Uterus (tissue), 4 donors: ENCODE measurements around the gene SALL3. TPM values are rescaled to one million over a fixed set of nuclear protein-coding genes. Genes with fewer than 3 reads are reported as not detected.

Source experiments
- DNase-seq, 2 donors: peaks; one replicate each; pipeline ENCODE4 v3.0.0-alpha.2; 2019 to 2020
- H3K27ac ChIP-seq, 2 donors: fragments of 200-600 bp; sonication (generic); 1 replicate in 1 of 2; 2 replicates in 1 of 2; pipeline ENCODE4 v1.5.1; 2016 to 2018
- H3K27me3 ChIP-seq, 2 donors: fragments of 200-600 bp; sonication (generic); one replicate each; pipeline ENCODE4 v1.5.1; 2018 to 2019; ENCODE audit warnings: control low read depth in 1 of 2
- H3K36me3 ChIP-seq, 2 donors: fragments of 200-600 bp; sonication (generic); one replicate each; pipeline ENCODE4 v1.5.1; 2019; ENCODE audit warnings: control low read depth in 1 of 2
- H3K4me1 ChIP-seq, 2 donors: fragments of 200-600 bp; sonication (generic); one replicate each; pipeline ENCODE4 v1.5.1; 2018 to 2019; ENCODE audit warnings: control low read depth in 1 of 2
- H3K4me3 ChIP-seq, 2 donors: fragments of 200-600 bp; sonication (generic); 1 replicate in 1 of 2; 2 replicates in 1 of 2; pipeline ENCODE4 v1.5.1; 2018 to 2019; ENCODE audit warnings: mild to moderate bottlenecking in 1 of 2
- H3K9me3 ChIP-seq, 2 donors: fragments of 200-600 bp; sonication (generic); one replicate each; pipeline ENCODE4 v1.5.1; 2019; ENCODE audit warnings: control low read depth in 1 of 2
- CTCF ChIP-seq, 4 experiments: fragments of 200-600 bp in 2 of 4; fragments of 450-650 bp in 2 of 4; sonication (generic) in 2 of 4; IDR thresholded peaks; one replicate each; pipeline ENCODE4 v1.5.1; 2016 to 2019; ENCODE audit warnings: antibody characterized with exemption in 4 of 4, mild to moderate bottlenecking in 2 of 4, moderate library complexity in 1 of 4
- POLR2A ChIP-seq, 2 donors: fragments of 450-650 bp; IDR thresholded peaks; one replicate each; pipeline ENCODE4 v1.6.1; 2016; ENCODE audit warnings: antibody characterized with exemption in 2 of 2, mild to moderate bottlenecking in 1 of 2, moderate library complexity in 1 of 2
- intact Hi-C: fragments of 100-400 bp; cut with DNase I; formaldehyde crosslinking; loops from one replicate; pipeline ENCODE4 v1.15.1; 2023; ENCODE audit warnings: low total_unique reads
- total RNA-seq, 4 donors: library from RNA; depleted of rRNA in 3 of 4; stranded (reverse); fragments of >200 nt in 3 of 4; gene quantifications; one replicate each; pipeline versions ENCODE4 v1.1.0 to v1.2.4, GENCODE V29; 2014 to 2023
- donor health status: DM: yes; HTN: yes; CAD: no.

The SALL3 gene
- total RNA-seq, 4 donors from 2014 or later: 0.28 TPM; not detected in 3

GRCh38 chr18:78980279-78980771 is 707 bp downstream of the SALL3 start:
- H3K36me3 ChIP-seq: no peaks in the 10 kb centered on the region
- peaks cover 0 to 19% of the 10 kb centered on the region in 2 donors for H3K4me1 ChIP-seq
- H3K27ac ChIP-seq: no peak overlapping the region
- no peaks in the 10 kb centered on the region for H3K9me3 ChIP-seq
- TF ChIP-seq POLR2A (IDR thresholded peaks at IDR 0.05) (no peak), CTCF (IDR thresholded peaks at IDR 0.05) (no peak)
- no peak overlapping the region for H3K4me3 ChIP-seq
- peaks cover 0 to 68% of the 10 kb centered on the region in 2 donors for H3K27me3 ChIP-seq
- intact Hi-C loops: no loop called here
- DNase-seq: no peak

- Histone ChIP-seq H3K27me3 (peaks cover 0 to 68% of the 10 kb centered on the region in 2 donors), H3K9me3 (no peaks in the 10 kb centered on the region), H3K27ac (no peak overlapping the region), H3K4me3 (no peak overlapping the region), H3K36me3 (no peaks in the 10 kb centered on the region), H3K4me1 (peaks cover 0 to 19% of the 10 kb centered on the region in 2 donors)
- TF ChIP-seq CTCF (IDR thresholded peaks at IDR 0.05): no peak
- TF ChIP-seq POLR2A (IDR thresholded peaks at IDR 0.05): no peak
- no peak for DNase-seq
- intact Hi-C loops: no loop called here
Measured at GRCh38 chr18:78980777-78981380, 1.3 kb downstream of the SALL3 start.

- Histone ChIP-seq H3K4me3 (no peak overlapping the region), H3K36me3 (no peaks in the 10 kb centered on the region), H3K27ac (no peak overlapping the region), H3K9me3 (no peaks in the 10 kb centered on the region), H3K27me3 (peaks cover 0 to 68% of the 10 kb centered on the region in 2 donors), H3K4me1 (peaks cover 0 to 19% of the 10 kb centered on the region in 2 donors)
- no peak for TF ChIP-seq POLR2A (IDR thresholded peaks at IDR 0.05)
- TF ChIP-seq CTCF (IDR thresholded peaks at IDR 0.05): no peak
- intact Hi-C loops: no loop called here
- no peak for DNase-seq
Measured at GRCh38 chr18:78981394-78981831, 1.8 kb downstream of the SALL3 start.

DNA sequence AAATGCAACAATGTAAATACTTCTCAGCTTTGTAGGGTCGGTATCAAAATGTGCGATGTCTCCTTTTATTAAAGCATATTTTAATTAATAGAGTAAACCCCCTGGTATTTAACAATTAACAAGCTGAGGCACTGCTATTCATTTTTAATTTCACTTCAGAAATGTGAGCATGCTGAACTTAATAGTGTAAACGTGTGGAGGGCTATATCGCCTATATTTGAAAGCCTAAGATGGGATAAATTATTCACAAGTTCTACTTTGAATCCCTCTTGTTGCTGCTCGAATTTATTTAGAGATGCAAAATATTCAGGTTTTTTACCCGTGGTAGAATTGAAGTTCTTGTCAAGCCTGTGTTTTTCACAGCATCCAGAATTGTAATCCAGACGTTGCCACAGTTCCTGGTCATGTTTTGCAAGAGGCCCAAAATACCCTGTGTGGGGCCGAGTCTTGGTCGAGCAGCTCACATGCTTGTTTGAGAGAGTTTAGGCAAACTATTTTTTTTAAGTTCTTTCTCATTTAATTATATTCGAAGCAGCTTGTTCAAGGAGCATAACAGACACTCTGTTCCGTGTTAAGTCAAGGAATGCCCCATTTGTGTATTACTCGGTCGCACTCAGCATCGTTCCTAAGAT is 2.5 kb downstream of the SALL3 start:
- peaks cover 0 to 19% of the 10 kb centered on the region in 2 donors for H3K4me1 ChIP-seq
- H3K4me3 ChIP-seq: no peak overlapping the region
- intact Hi-C loops: no loop called here
- H3K27me3 ChIP-seq: peaks cover 0 to 71% of the 10 kb centered on the region in 2 donors
- no peak for TF ChIP-seq CTCF (IDR thresholded peaks at IDR 0.05)
- no peaks in the 10 kb centered on the region for H3K36me3 ChIP-seq
- H3K27ac ChIP-seq: no peak overlapping the region
- no peak for DNase-seq
- H3K9me3 ChIP-seq: no peaks in the 10 kb centered on the region

- no peaks in the 10 kb centered on the region for H3K9me3 ChIP-seq
- peaks cover 0 to 64% of the 10 kb centered on the region in 2 donors for H3K27me3 ChIP-seq
- H3K4me3 ChIP-seq: no peak overlapping the region
- no peak for TF ChIP-seq POLR2A (IDR thresholded peaks at IDR 0.05)
- no peak for TF ChIP-seq CTCF (IDR thresholded peaks at IDR 0.05)
- H3K36me3 ChIP-seq: no peaks in the 10 kb centered on the region
- peaks cover 0 to 19% of the 10 kb centered on the region in 2 donors for H3K4me1 ChIP-seq
- no peak overlapping the region for H3K27ac ChIP-seq
- no peak for DNase-seq
- intact Hi-C loops: no loop called here
Measured at GRCh38 chr18:78983512-78983911, 3.9 kb downstream of the SALL3 start.
